EL (cell line): ENCODE measurements around the gene RPS6KA3.
A peak's percentile ranks its signal among the peaks of the same experiment; 100 is the strongest.
"Not testable (repeated sequence)": the region's sequence is repeated elsewhere in the genome, so short reads cannot be mapped to it uniquely, and the experiment has no call there.

ENCODE experiments used
- DNase-seq: peaks from one replicate; pipeline ENCODE4 v3.0.0-alpha.2; 2016

The RPS6KA3 gene

GRCh38 chrX:20140420-20140819, 126.3 kb downstream of the RPS6KA3 start:
- DNase-seq, result no peak

GRCh38 chrX:20139966-20140365, 126.7 kb downstream of the RPS6KA3 start:
- DNase-seq, result peak; percentile 53

- DNase-seq, result no peak
These were observed 130.8 kb downstream of the RPS6KA3 start for GRCh38 chrX:20135944-20136343.

- DNase-seq, result no peak
These were observed 134.0 kb downstream of the RPS6KA3 start for GRCh38 chrX:20132666-20133065.

GRCh38 chrX:20130357-20130756, 136.4 kb downstream of the RPS6KA3 start:
- DNase-seq, result no peak

GRCh38 chrX:20129547-20129946, 137.2 kb downstream of the RPS6KA3 start:
- no peak for DNase-seq

GRCh38 chrX:20128670-20129069, 138.0 kb downstream of the RPS6KA3 start:
- no peak for DNase-seq

- DNase-seq, result not testable (repeated sequence)
These were observed 139.3 kb downstream of the RPS6KA3 start for GRCh38 chrX:20127440-20127839.

GRCh38 chrX:20126833-20127232, 139.9 kb downstream of the RPS6KA3 start:
- not testable (repeated sequence) for DNase-seq

GRCh38 chrX:20124964-20125363, 141.7 kb downstream of the RPS6KA3 start:
- no peak for DNase-seq

GRCh38 chrX:20118065-20118824, 148.5 kb downstream of the RPS6KA3 start:
- DNase-seq, result no peak

- DNase-seq, result no peak
These were observed 150.0 kb downstream of the RPS6KA3 start, which contains the start of gene MAP7D2 for GRCh38 chrX:20116577-20117240. TSS of gene MAP7D2 (minus strand) at chrX:20116907. CDS start at chrX:20116879, 28 bp downstream.

GRCh38 chrX:20116087-20116576, 150.6 kb downstream of the RPS6KA3 start:
- no peak for DNase-seq

- no peak for DNase-seq
These were observed 154.5 kb downstream of the RPS6KA3 start for GRCh38 chrX:20112022-20112774.

GRCh38 chrX:20111271-20111670, 155.4 kb downstream of the RPS6KA3 start:
- DNase-seq, result no peak

- DNase-seq, result no peak
These were observed 164.7 kb downstream of the RPS6KA3 start for GRCh38 chrX:20101934-20102581.
